Kidney (tissue), 14 donors: ENCODE data around the gene ARL15. TPM values are rescaled to one million over a fixed set of nuclear protein-coding genes. Genes with fewer than 3 reads are reported as not detected.

Source experiments
- DNase-seq, 5 donors: peaks; one replicate each; pipeline ENCODE4 v3.0.0-alpha.2; 2013 to 2020
- FAIRE-seq: peaks from 2 replicates; lab custom pipeline; 2012; peaks lifted over from hg19 to GRCh38; lab: Jason Lieb, UNC
- H3K27ac ChIP-seq, 2 donors: one replicate each; pipeline ENCODE4 v1.7.0; 2013; ENCODE audit warnings: low read depth in 2 of 2, low read length in 2 of 2, inconsistent platforms in 1 of 2
- H3K27me3 ChIP-seq: one replicate; pipeline ENCODE4 v1.7.1; 2013; ENCODE audit warnings: low read length, inconsistent platforms; ENCODE audit not compliant: control insufficient read depth, insufficient read depth
- H3K36me3 ChIP-seq, 3 donors: one replicate each; pipeline versions ENCODE4 v1.7.0 to v1.7.1; 2013; ENCODE audit warnings: low read length in 3 of 3, control low read depth in 1 of 3, inconsistent platforms in 1 of 3; ENCODE audit not compliant: insufficient read depth in 3 of 3, control insufficient read depth in 2 of 3
- H3K4me1 ChIP-seq, 3 donors: one replicate each; pipeline versions ENCODE4 v1.7.0 to v1.7.1; 2013; ENCODE audit warnings: low read length in 3 of 3, inconsistent platforms in 1 of 3, low read depth in 1 of 3; ENCODE audit not compliant: control insufficient read depth in 2 of 3, insufficient read depth in 2 of 3
- H3K4me3 ChIP-seq, 3 donors: one replicate each; pipeline versions ENCODE4 v1.7.0 to v1.8.1; 2013; ENCODE audit warnings: low read length in 3 of 3, control low read depth in 1 of 3, inconsistent platforms in 1 of 3
- H3K9ac ChIP-seq, 3 donors: one replicate each; pipeline versions ENCODE4 v1.7.0 to v1.7.1; 2013; ENCODE audit warnings: low read length in 3 of 3, control low read depth in 1 of 3, inconsistent platforms in 1 of 3
- H3K9me3 ChIP-seq, 3 donors: one replicate each; pipeline versions ENCODE4 v1.7.0 to v1.7.1; 2013; ENCODE audit warnings: low read length in 3 of 3, control low read depth in 1 of 3, inconsistent platforms in 1 of 3; ENCODE audit not compliant: control insufficient read depth in 2 of 3, insufficient read depth in 1 of 3
- CTCF ChIP-seq: IDR thresholded peaks from 3 replicates; pipeline ENCODE4 v1.5.1; 2012; ENCODE audit warnings: mild to moderate bottlenecking, moderate library complexity, borderline replicate concordance; ENCODE audit not compliant: insufficient read depth; ENCODE audit errors: extremely low read depth
- intact Hi-C: fragments of 100-400 bp; cut with DNase I; formaldehyde crosslinking; loops from one replicate; pipeline ENCODE4 v1.11.1; 2022
- polyA plus RNA-seq: library from polyadenylated mRNA; stranded (reverse); fragments of 350-450 nt; fragmentation: Illumina TruSeq; extraction: RNeasy Lipid Tissue Mini Kit (QIAGEN cat#74804); gene quantifications from one replicate; pipeline ENCODE4 v1.2.3, GENCODE V29; 2014; ENCODE audit warnings: low read depth, low replicate concordance; ENCODE audit not compliant: insufficient read depth
- total RNA-seq: library from RNA; stranded (reverse); fragmentation: NEBNext Ultra II Directional; extraction: Animal tissue kit (Norgen Biotek cat#: 25700); gene quantifications from one replicate; pipeline ENCODE4 v1.2.1, GENCODE V29; 2021
- donor health status: control.
- donor health status: control.
- donor health status: control.
- donor health status: control.
- donor health status: control.
- donor health status: DM: yes; HTN: yes; CAD: no.
- donor health status: Normal renal cell carcinoma (clear cell type).

ARL15 gene
- total and polyA plus RNA-seq, 2 donors from 2014 or later: 21.1 to 36.6 TPM

- Histone ChIP-seq H3K27ac (no peak overlapping the region), H3K4me3 (no peak overlapping the region), H3K36me3 (no peaks in the 10 kb centered on the region), H3K4me1 (no peaks in the 10 kb centered on the region), H3K9ac (no peak overlapping the region), H3K27me3 (no peaks in the 10 kb centered on the region), H3K9me3 (no peaks in the 10 kb centered on the region)
- intact Hi-C loops: no loop called here
- DNase-seq (no peak), FAIRE-seq (no peak)
- no peak for TF ChIP-seq CTCF
These were observed 379.9 kb downstream of the ARL15 start for GRCh38 chr5:53930457-53930856.

GRCh38 chr5:53929570-53929969, 380.8 kb downstream of the ARL15 start:
- Histone ChIP-seq H3K9me3 (no peaks in the 10 kb centered on the region), H3K4me1 (no peaks in the 10 kb centered on the region), H3K36me3 (no peaks in the 10 kb centered on the region), H3K27me3 (no peaks in the 10 kb centered on the region), H3K27ac (no peak overlapping the region), H3K9ac (no peak overlapping the region), H3K4me3 (no peak overlapping the region)
- no peak for DNase-seq
- no peak for FAIRE-seq
- intact Hi-C loops: no loop called here
- no peak for TF ChIP-seq CTCF

- Histone ChIP-seq H3K4me3 (no peak overlapping the region), H3K4me1 (no peaks in the 10 kb centered on the region), H3K36me3 (no peaks in the 10 kb centered on the region), H3K9me3 (no peaks in the 10 kb centered on the region), H3K27me3 (no peaks in the 10 kb centered on the region), H3K9ac (no peak overlapping the region), H3K27ac (no peak overlapping the region)
- intact Hi-C loops: no loop called here
- no peak for FAIRE-seq
- TF ChIP-seq CTCF: no peak
- no peak for DNase-seq
These were observed 381.2 kb downstream of the ARL15 start for GRCh38 chr5:53929152-53929551.

- no peaks in the 10 kb centered on the region for H3K4me1 ChIP-seq
- intact Hi-C loops: no loop called here
These were observed 381.7 kb downstream of the ARL15 start for GRCh38 chr5:53928641-53929040.

More at GRCh38 chr5:53928641-53929040, 381.7 kb downstream of the ARL15 start:
- Histone ChIP-seq H3K27me3 (no peaks in the 10 kb centered on the region), H3K4me3 (no peak overlapping the region), H3K9ac (no peak overlapping the region), H3K9me3 (no peaks in the 10 kb centered on the region), H3K36me3 (no peaks in the 10 kb centered on the region), H3K27ac (no peak overlapping the region)
- FAIRE-seq (no peak), DNase-seq (no peak)
- no peak for TF ChIP-seq CTCF
